Measurements from ENCODE around the gene SCAI.
"Not testable (repeated sequence)": the region's sequence is repeated elsewhere in the genome, so short reads cannot be mapped to it uniquely, and the experiment has no call there.

SCAI gene

DNA sequence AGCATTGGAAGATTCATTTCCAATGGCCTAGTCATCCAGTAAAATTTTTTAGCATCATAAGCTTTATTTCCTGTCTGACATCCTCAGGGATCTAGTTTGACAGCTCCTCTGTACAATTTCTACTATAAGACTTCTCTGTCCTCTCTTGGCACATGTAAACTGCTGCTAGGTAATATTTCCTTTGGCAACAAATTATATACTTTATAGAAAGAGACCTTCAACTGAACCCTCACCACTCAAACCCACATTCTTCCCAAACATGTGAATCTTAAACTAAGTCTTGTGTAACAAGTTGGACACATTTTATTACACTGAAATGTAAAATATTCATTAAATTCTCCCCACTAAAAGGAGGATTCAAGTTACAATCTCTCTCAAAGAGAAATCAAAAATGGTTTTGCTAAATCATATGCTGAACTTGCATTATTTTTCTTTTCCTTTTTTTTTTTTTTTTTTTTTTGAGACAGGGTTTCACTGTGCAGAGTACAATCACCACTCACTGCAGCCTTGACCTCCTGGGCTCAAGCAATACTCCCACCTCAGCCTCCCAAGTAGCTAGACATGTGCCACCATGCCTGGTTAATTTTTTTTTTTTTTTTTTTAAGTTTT lies 36.9 kb downstream of the SCAI start:
- no peak for DNase-seq (ENCODE audit: low spot score)

DNA sequence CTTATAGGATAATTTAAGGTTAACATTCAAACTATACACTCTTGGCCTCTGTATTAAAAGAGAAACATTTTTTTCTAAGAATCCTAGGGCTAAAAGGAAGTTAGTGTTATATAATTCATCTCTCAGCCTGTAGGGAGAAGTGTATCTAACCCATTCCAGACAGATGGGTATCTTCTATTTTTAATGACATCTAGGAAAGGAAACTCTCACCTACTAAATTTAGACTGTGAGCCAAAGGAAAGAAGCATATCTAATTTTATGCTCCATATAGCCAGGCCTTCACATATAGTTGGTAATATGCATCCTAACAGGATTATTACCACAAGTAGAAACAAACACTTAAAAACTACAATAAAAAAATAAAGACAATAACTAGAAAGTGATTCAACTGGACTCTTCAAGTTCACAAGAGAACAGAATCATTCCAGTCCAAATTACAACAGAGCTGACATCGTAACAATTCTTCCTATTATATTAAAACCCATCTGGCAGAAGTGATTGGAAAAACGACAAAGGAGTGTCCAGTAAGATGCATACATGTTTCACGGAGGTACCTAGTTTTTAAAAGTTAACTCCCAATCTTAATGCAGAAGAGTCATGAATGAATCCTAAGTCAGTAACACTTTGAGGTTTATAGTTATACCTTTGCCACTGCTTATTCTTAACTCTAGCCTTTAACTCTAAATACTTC lies 39.4 kb downstream of the SCAI start:
- DNase-seq (ENCODE audit: low spot score) = no peak

DNA sequence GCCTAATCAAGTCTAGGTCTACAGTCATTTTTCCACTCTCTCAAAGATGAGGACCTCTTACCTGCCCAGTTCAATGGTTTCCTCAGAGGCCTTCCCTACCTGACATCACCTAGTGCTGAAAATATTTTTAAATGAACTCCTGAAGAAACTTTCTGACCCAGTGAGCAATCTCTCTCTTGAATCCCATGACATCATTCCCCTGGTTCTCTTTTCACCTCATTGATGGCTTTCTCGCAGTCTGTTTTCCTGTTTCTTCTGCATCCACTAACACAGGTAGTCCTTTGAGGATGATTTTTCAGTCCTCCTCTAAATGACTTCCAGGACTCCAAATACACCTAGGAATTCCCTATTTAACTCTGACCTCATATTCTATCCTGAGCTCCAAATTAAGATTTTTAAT lies 40.3 kb downstream of the SCAI start:
- DNase-seq (ENCODE audit: low spot score) = no peak

DNA sequence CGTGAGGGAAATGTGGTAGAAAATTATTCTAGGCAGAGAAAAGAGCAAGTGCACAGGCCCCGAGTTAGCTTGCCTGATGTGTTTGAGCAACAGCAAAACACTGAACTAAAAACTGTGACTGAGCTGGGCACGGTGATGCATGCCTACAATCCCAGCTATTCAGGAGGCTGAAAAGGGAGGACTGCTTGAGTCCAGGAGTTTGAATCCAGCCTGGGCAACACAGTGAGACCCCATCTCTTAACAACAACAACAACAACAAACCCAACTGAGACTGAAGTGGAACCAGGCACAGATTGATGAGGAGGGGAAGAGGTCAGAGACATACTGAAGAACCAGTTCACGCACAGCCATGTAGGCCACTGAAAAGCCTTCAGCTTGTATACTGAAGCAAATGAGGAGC lies 42.5 kb downstream of the SCAI start:
- DNase-seq (ENCODE audit: low spot score) = no peak

DNA sequence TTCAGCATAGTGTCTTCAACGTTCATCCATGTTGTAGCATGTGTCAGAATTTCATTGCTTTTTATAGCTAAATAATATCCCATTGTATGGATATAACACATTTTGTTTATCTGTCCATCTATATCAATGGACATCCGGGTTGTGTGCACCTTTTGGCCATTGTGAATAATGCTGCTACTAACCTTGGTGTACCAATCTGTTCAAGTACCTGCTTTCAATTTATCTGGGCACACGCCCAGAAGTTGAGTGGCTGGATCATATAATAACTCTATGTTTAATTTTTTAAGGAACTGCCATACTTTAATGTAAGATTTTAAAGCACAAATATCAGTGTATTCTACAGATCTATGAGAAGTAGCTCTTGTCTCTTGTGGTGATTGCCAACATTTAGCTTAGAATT lies 43.5 kb downstream of the SCAI start:
- DNase-seq (ENCODE audit: low spot score) = no peak

DNA sequence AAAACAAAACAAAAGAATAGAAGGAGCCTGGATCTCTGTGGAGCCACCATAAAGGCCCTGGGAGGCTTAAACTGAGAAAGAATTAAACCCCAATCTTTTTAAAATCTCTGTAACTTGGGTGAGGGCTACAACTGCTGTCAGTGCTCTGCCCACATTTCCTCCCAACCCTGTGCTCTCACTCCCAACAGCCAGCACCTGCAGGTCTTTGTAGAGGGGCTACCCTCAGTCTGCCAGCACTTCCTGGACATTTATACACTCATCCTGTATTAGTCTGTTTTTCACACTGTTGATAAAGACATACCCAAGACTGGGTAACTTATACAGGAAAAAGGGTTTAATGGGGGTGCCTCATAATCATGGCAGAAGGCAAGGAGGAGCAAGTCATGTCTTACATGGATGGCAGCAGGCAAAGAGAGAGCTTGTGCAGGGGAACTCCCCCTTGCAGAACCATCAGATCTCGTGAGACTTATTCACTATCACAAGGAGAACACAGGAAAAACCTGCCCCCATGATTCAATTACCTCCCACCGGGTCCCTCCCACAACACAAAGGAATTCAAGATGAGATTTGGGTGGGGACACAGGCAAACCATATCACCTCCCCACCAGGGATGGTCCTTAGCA lies 47.4 kb downstream of the SCAI start:
- no peak for DNase-seq (ENCODE audit: low spot score)

DNA sequence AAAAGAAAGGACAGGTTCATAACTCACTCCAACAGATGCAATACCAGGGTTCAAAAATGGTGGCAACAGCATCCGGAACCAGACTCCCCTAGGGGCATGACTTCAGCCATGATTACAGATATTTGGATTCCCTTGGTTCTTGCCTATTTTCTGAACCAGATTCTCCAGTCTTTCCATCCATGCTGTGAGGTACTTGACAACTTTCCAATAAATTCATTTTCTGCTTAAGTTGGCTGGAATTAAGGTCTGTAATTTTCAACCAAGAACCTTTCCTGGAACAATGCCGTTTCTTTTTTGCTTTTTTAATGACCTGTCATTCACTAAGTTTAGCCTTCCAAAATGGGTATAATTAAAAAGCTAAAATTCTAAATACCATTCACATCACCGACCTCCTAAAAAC lies 52.2 kb downstream of the SCAI start:
- no peak for DNase-seq (ENCODE audit: low spot score)

DNA sequence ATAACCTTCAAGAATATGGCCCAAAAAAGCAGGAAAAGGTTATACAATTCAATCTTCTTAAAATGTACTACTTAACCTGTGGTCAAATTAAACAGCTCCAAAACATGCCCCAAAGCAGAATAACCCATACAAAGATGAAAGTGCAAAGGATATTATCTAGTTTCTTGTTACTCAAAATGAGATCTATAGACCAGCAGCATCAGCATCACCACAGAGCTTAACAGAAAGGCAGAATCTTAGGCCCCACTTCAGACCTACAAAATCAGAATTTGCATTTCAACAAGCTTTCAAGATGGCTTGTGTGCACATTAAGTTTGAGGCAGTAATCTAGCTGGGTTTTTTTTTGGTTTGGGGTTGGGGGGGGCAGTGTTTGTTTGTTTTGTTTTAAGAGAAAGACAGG lies 54.0 kb downstream of the SCAI start:
- DNase-seq (ENCODE audit: low spot score) = no peak

DNA sequence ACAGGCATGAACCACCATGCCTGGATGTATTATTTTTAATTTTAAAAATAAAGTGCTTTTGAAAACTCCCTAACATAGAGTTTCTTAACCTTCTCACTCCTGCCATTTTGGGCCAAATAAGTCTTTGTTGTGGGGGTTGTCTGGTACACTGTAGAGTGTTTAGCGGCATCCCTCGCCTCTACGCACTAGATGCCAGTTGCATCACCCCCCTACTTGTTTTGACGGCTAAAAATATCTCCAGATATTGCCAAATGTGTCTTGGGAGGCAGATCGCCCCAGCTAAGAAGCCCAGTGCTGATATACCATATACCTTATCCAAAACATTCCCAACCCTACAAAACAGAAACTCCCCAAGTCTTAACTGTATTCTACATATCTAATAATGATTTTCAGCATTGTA lies 54.6 kb downstream of the SCAI start:
- no peak for DNase-seq (ENCODE audit: low spot score)

DNA sequence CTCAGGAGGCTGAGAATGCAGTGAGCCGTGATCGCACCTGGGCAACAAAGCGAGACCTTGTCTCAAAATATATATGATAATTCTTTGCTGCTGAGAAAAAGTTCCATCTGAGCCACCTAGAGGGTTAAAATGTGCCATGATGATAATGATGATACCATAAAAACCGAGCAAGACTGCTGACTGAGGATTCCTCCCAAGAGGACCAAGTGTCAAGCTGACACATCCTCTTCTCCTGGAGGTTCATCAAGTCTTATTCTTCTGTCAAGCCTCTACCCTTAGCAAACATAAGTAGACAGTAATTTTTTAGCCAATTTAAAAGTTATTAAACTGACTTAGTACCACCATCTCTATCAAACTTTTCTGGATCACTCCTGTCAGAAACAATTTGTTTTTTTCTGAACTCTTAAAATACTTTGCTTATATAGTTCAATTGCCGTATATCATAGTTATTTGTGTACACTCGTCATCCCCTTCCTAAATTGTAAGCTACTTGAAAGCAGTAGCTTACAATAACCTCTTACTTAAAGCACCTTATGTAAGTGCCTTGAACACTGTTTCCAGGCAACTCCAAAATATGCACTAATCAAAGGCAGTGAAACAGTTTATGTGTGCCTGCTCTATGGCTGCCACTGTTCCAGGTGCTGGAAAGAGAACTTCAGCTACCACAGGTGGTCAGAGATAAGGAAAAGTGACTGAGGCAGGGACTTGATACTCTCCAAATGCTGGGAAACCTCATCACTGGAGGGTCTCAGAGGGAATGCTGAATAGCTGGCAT lies 57.4 kb downstream of the SCAI start:
- DNase-seq (ENCODE audit: low spot score) = no peak

DNA sequence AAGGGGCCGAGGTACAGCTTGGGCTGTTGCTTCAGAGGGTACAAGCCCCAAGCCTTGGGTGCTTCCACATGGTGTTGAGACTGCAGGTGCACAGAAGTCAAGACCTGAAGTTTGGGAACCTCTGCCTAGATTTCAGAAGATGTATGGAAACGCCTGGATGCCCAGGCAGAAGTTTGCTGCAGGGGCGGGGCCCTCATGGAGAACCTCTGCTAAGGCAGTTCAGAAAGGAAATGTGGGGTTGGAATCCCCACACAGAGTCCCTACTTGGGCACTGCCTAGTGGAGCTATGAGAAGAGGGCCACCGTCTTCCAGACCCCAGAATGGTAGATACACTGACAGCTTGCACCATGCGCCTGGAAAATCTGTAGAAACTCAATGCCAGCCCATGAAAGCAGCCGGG lies 61.1 kb downstream of the SCAI start:
- DNase-seq (ENCODE audit: low spot score) = not testable (repeated sequence)

DNA sequence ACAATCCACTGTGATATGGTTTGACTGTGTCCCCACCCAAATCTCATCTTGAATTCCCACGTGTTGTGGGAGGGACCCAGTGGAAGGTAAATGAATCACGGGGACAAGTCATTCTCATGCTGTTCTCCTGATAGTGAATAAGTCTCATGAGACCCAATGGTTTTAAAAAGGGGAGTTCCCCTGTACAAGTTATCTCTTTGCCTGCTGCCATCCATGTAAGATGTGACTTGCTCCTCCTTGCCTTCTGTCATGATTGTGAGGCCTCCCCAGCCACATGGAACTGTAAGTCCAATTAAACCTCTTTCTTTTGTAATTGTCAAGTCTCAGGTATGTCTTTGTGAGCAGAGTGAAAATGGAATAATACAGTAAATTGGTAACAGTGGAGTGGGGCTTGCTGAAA lies 62.5 kb downstream of the SCAI start:
- not testable (repeated sequence) for DNase-seq (ENCODE audit: low spot score)

DNA sequence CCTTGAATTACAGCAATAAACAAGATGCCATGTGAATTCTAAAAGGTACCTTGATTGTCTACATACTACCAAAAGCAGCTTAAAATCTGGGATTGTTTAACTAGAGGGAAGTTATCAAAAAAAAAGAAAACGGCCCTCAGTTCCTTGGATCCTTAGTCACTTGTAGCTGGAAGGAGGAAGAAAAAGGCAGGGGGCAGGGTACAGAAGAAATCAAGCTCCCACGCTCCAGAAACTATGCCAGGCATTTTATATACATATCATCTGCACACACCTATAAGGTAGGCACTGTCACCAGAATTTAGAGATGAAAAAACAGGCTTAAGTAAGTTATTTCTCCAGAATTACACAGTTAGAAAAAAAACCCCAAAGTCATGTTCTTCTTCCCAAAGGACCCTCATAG lies 63.4 kb downstream of the SCAI start:
- DNase-seq (ENCODE audit: low spot score) = no peak

DNA sequence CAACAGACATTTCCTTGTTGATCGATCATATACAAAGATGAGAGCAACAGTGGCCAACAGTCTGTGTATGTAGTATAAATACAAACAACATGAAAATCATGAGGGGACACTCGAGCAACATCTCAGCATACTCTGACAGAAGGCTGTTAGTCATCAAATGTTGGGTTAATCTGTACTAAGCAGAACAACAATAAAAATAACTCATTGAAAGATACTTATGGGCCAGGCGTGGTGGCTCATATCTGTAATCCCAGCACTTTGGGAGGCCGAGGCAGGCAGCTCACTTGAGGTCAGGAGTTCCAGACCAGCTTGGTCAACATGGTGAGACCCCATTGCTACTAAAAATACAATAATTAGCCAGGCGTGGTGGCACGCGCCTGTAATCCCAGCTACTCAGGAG lies 67.3 kb downstream of the SCAI start:
- DNase-seq (ENCODE audit: low spot score) = no peak

DNA sequence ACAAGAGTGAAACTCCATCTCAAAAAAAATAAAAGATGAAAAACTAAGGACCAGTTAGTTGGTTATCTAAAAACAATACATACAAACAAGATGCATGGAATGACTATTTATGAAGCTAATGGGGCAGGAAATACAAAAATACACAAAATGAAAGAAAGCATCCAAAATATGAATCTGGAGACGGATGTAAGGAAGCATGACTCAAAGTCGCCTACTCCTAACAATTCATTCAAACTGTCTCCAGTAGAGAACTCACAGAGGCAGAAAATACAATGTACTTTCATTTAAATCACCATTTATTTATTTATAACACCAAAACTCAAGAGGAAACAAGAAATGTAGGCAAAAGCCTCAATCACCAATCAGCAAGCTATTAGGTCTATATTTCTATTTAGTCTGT lies 68.4 kb downstream of the SCAI start:
- no peak for DNase-seq (ENCODE audit: low spot score)

DNA sequence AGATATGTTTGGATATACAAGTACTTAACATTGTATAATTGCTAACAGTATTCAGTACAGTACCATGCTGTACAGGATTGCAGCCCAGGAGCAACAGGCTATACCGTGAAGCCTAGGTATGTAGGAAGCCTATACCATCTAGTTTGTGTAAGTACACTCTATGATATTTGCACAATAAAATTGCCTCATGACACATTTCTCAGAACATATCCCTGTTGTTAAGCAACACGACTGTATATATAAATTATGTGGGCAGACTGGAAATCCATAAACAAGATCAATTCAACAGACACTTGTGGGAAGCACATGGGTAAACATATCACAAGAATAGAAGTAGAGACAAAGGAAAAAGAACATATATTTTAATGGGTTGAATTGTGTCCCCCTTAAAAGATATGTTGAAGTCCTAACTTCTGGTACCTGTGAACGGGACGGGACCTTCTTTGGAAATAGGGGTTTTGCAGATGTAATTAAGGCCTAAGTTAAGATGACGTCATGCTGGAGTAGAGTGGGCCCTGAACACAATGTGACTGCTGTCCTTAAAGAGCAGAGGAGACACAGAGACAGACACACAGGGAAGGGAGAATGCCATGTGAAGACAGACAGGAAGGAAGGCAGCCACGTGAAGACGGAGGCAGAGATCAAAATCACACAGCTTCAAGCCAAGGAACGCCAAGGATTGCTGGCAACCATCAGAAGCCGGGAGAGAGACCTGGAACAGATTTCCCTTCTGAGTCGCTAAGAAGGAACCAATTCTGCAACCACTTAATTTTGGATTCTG lies 76.3 kb downstream of the SCAI start:
- no peak for DNase-seq (ENCODE audit: low spot score)

DNA sequence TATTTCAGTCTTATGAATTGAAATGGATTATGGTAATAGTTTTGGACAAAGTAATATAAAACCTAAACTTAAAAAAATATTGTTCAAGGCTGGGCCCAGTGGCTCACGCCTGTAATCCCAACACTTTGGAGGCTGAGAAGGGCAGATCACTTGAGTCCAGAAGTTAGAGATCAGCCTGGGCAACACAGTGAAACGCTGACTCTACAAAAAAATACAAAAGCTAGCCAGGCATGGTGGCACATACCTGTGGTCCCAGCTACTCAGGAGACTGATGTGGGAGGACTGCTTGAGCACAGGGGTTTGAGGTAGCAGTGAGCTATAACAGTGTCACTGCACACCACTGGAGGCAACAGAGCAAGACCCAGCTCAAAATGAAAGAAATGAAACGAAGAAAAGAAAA lies 81.9 kb downstream of the SCAI start:
- DNase-seq (ENCODE audit: low spot score) = no peak

DNA sequence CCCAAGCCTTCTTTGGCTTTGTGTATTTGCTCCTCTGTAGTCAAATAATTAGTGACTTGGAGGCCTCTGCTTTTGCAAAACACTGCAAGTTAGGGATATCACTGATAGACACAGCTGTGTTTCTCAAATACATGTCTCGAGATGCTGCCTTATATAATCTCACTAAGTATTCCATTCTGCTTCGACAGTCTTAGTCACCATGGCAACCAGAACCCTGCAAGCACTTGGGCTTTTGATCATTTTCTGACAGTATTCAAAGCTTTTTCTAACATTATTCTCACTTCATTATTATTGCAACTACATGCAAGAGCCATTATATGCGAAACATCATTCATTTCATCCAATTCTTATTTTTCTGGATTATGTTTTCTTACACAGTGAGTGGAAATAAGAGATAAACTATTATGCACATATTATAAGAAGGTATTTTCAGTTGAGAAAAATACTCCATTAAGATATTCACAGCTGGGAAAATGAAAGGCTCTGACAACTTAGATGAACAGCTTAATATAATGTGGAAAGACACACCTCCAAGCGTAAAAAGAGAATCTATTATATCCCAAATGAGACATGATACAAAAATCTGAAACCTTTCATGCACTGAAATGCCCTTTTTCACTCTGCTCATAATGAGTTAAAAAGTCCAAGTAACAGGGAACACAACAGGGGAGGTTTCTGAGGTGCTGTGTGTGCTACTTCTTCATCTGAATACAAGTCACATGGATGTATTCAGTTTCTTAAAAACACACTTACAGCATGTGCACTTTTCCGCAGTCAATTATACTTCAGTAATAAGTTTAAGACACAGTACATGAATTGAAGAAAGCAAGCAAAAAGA lies 93.9 kb downstream of the SCAI start:
- DNase-seq (ENCODE audit: low spot score) = peak; percentile 54

DNA sequence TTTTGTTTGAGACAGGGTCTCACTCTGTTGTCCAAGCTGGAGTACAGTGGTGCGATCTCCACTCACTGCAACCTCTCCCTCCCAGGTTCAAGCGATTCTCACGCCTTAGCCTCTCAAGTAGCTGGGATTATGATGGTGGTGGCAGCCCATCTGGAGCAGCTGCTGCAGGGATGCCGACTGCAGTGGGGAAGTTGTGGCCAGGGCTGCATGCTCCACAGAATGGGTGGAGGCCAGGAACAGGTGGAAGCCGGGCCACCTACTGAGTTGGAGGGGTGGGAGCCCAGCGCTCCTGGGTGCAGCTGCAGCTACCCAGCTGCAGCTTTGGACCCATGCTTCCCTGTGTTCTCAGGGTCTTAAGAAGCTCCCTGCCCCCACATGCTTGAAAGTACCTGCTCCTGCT lies 99.7 kb downstream of the SCAI start:
- DNase-seq (ENCODE audit: low spot score) = no peak

DNA sequence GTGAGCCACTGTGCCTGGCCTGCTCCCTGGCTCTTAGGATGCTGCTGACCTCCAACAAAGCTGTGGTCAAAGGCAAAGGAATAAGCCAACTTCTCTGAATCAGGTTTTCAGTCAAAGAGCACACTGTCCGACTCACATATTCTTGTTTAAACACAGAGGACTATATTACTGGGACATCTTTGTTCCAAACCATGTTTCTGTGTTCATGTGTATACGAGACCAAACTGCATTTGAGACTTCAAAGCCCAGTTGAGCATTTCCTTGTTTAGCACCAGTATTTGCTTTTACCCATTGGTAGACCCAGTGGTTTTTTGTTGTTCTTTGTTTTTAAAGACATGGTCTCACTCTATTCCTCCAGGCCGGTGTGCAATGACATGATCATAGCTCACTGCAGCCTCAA lies 100.2 kb downstream of the SCAI start:
- no peak for DNase-seq (ENCODE audit: low spot score)

DNA sequence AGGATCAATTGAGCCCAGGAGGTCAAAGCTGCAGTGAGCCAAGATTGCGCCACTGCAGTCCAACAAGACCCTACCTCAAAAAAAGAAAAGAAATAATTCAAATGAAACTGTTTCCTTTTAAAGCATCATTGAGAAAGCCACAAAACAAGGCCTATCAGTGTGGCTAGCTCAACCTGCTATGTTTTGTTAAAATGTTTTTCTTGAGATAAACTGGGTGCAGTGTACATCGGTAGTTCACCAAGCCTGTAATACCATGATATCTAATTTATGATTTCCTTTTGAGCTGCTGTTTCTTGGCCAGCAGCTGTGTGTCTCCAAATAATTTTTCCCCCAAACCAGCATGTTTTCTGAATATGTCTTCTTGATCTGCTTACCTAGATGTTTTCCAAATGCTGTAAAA lies 105.2 kb downstream of the SCAI start:
- DNase-seq (ENCODE audit: low spot score) = no peak

All from D341Med (cell line).